Measurements from ENCODE around the gene CNIH3. TPM values are rescaled to one million over a fixed set of nuclear protein-coding genes. Genes with fewer than 3 reads are reported as not detected.

Gene CNIH3
- total RNA-seq, 1 donor = 3.9 TPM

DNA sequence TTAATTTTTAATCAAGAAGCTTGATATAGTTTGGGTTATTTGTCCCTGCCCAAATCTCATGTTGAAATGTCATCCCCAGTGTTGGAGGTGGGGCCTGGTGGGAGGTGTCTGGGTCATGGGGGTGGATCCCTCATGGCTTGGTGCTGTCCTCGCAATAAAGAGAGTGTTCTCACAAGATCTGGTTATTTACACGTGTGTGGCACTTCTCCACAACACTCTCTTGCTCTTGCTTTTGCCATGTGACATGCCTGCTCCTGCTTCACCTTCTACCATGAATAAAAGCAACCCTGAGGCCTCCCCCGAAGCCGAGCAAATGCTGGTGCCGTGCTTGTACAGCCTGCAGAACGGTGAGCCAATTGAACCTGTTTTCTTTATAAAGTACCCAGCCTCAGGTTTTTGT is 2.6 kb upstream of the CNIH3 start:
- DNase-seq (ENCODE audit: low read depth) = no peak
- TF ChIP-seq, protein P1, sequence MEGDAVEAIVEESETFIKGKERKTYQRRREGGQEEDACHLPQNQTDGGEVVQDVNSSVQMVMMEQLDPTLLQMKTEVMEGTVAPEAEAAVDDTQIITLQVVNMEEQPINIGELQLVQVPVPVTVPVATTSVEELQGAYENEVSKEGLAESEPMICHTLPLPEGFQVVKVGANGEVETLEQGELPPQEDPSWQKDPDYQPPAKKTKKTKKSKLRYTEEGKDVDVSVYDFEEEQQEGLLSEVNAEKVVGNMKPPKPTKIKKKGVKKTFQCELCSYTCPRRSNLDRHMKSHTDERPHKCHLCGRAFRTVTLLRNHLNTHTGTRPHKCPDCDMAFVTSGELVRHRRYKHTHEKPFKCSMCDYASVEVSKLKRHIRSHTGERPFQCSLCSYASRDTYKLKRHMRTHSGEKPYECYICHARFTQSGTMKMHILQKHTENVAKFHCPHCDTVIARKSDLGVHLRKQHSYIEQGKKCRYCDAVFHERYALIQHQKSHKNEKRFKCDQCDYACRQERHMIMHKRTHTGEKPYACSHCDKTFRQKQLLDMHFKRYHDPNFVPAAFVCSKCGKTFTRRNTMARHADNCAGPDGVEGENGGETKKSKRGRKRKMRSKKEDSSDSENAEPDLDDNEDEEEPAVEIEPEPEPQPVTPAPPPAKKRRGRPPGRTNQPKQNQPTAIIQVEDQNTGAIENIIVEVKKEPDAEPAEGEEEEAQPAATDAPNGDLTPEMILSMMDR (IDR thresholded peaks at IDR 0.05; ENCODE audit: insufficient read depth, low read depth, low read length) = no peak
- H3K4me3 ChIP-seq (ENCODE audit: low read depth, low read length) = no peak overlapping the region

DNA sequence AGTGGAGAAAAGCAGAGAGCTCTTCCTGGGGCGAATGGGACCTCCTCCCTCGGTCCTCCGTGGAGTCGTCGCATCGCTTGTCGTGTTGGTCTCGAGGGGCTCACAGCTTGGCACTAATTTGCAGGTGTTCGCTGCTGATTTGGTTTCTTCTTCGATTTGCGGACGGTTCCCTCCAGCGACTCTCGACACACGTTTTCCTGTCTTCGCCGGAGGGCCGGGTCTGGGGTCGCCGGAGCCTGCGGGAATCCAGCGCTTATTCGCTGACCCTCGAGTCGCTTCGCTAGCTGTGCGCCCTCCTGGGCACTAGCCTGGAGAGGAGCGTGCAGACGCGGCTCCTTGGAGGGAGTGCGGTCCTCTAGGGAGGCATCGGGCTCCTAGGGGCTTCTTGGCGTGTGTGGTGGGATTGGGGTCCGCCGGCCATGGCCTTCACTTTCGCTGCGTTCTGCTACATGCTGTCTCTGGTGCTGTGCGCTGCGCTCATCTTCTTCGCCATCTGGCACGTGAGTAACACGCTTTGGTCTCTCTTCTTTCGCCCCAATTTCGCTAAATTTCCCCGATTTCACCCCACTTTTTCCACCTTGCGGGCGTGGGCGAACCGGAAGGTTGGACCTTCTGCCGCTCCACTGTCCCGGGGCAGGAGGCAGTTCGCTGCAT is 766 bp downstream of the CNIH3 start:
- no peak for DNase-seq (ENCODE audit: low read depth)
- TF ChIP-seq, protein P1 (IDR thresholded peaks at IDR 0.05; ENCODE audit: insufficient read depth, low read depth, low read length) = no peak
- peak overlapping the region; percentile 72 for H3K4me3 ChIP-seq (ENCODE audit: low read depth, low read length)

DNA sequence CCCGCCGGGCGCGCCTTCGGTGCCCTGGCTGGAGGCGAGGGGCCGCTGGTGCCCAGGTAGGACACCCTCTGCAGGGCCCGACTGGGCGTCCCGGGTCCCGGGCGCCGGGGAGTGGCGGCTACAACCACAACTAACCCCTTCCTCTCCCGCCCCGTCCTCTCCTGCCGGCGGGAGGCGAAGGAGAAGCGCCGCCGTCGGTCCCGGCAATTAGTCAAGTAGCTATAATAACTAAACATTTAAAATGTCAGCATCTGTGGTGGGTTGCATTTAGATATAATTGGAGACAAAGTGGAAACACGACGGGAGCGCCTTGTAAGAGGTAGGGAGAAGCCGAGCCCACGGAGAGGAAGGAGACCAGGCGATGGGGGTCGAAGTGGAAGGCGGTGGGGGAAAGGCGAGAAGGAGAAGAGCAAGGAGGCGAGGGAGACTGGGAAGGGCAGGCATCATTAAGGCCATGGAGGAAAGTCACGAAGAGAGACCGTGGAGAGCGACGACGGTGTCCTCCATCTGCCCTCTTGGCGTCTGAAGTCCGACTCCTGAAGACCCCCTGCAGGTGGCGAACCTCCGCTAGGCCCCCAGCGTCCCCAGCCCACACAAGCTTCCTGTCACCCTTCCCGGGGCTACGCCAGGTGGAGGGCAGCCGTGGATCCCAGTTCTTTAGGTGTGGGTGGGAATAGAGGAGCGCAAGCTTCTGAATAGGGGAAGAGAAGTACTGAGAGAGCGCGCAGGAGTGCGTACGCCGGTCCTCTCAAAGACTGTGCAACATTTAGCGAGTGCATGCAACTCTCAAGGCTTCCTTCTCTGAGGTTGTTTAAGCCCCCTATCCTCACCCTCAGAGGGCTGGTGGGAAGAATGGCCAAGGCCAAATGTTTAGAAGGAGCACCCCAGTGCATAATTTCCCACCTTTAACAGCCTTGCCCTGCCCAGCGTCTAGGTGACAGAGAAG is 1.6 kb downstream of the CNIH3 start:
- H3K4me3 ChIP-seq (ENCODE audit: low read depth, low read length) = peak overlapping the region; percentile 72
- DNase-seq (ENCODE audit: low read depth) = no peak
- TF ChIP-seq, protein P1 (IDR thresholded peaks at IDR 0.05; ENCODE audit: insufficient read depth, low read depth, low read length) = no peak

DNA sequence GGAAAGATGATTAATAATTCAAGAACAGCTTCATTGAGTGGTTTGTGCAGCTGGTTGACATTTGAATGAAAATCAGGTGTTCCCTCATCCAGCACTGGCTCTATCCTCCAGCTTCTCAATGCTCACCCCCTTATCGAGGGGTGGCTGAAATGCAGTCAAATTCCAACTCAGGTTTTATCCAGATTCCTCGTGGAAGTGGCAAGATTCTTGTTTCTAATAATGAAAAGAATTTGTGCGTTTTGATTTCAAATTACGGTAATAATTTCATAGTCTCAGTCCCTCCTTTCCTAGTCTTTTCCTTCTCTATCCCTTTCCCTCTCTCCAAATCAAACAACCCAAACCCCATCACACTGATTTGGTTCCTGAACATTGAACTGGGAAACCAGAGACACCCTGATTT is 3.1 kb downstream of the CNIH3 start:
- TF ChIP-seq, protein P1 (IDR thresholded peaks at IDR 0.05; ENCODE audit: insufficient read depth, low read depth, low read length) = no peak
- no peak for DNase-seq (ENCODE audit: low read depth)
- peak overlapping the region; percentile 72 for H3K4me3 ChIP-seq (ENCODE audit: low read depth, low read length)

DNA sequence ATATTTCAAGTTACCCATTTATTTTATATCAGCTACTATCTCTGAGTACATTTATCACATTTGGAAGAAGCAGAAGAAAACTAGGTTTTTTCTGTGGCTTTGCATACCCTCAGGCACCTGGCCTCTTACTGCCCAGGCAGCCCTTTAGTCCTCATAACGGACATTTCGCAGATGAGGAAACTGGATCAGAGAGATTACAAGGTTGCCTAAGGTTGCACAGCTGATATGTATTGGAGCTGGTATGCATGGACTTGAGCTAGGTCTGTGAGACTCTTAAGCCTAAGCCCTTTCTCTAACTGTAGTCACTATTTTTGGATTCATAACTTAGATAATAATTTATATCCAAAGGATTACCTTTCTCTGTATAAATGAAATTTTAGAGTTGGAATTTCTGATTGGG is 4.0 kb downstream of the CNIH3 start:
- TF ChIP-seq, protein P1 (IDR thresholded peaks at IDR 0.05; ENCODE audit: insufficient read depth, low read depth, low read length) = no peak
- no peak for DNase-seq (ENCODE audit: low read depth)
- H3K4me3 ChIP-seq (ENCODE audit: low read depth, low read length) = no peak overlapping the region

DNA sequence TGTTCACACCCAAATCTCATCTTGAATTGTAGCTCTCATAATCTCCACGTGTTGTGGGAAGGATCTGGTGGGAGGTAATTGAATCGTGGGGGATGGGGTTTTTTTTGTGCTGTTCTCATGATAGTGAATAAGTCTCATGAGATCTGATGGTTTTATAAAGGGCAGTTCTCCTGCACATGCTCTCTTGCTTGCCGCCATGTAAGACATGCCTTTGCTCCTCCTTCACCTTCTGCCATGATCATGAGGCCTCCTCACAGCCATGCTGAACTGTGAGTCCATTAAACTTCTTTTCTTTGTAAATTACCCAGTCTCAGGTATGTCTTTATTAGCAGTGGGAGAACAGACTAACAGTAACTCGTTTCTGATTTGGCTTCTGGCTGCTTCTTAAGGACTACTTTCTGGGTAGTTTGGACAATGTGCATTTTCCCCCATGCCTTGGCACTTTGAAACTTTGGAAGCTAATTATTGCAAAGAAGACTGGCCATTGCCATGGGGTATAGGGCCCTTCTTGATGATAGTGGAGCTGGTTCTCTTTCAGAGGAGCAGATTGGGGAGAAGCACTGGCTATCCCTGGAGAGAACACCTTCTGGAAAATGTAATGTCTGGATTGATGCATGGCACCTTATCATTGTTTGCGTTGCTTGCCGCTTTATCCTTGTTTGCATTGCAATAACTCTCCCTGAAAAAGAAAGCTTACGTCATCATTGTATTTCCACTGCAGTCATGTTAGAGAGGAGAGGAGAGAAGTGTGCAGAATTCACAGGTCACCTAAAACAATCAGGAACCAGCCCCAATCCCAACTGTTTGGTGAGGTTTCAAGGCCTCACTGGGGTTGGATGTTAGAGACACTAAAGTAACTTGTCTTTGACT is 5.9 kb downstream of the CNIH3 start:
- TF ChIP-seq, protein P1 (IDR thresholded peaks at IDR 0.05; ENCODE audit: insufficient read depth, low read depth, low read length) = no peak
- DNase-seq (ENCODE audit: low read depth) = no peak
- H3K4me3 ChIP-seq (ENCODE audit: low read depth, low read length) = no peak overlapping the region

All from fibroblast of villous mesenchyme (primary cell).